Activated CD8-positive, alpha-beta T cell treated with anti-CD3 and anti-CD28 coated beads, Interleukin-2, amount 10 ng/mL, durations not matched to agents 7 days and 5 days (primary cell): ENCODE data around the gene CDKN2AIP. TPM values are rescaled to one million over a fixed set of nuclear protein-coding genes. Genes with fewer than 3 reads are reported as not detected.
"Not testable (repeated sequence)": the region's sequence is repeated elsewhere in the genome, so short reads cannot be mapped to it uniquely, and the experiment has no call there.

Experiments used
- ATAC-seq: fragments of 150-1000 bp; cut with Tn5 transposase; one replicate; pipeline ENCODE4 v1.10.0; 2021; ENCODE audit warnings: moderate library complexity
- CTCF ChIA-PET: fragments of 350-600 bp; sonication (Branson Sonifier 250); formaldehyde crosslinking; loops from one replicate; lab custom pipeline; 2021; ENCODE audit warnings: antibody characterized with exemption; lab: Charles Lee
- POLR2A ChIA-PET: fragments of 350-600 bp; sonication (Branson Sonifier 250); formaldehyde crosslinking; loops from one replicate; lab custom pipeline; 2021; ENCODE audit warnings: antibody characterized with exemption; lab: Charles Lee
- DNase-seq: peaks from one replicate; pipeline ENCODE4 v3.0.0-alpha.2; 2020
- H3K27ac Mint-ChIP-seq: one replicate; pipeline ENCODE4 v1.8.0; 2021; ENCODE audit warnings: mild to moderate bottlenecking, mixed read lengths
- H3K27me3 Mint-ChIP-seq: one replicate; pipeline ENCODE4 v1.8.0; 2021; ENCODE audit warnings: low read depth, mixed read lengths
- H3K36me3 Mint-ChIP-seq: one replicate; pipeline ENCODE4 v1.8.0; 2021; ENCODE audit warnings: low read depth, mixed read lengths
- H3K4me1 Mint-ChIP-seq: one replicate; pipeline ENCODE4 v1.8.0; 2021; ENCODE audit warnings: low read depth, mixed read lengths
- H3K4me3 Mint-ChIP-seq: one replicate; pipeline ENCODE4 v1.8.0; 2021; ENCODE audit warnings: mild to moderate bottlenecking, mixed read lengths
- H3K9me3 Mint-ChIP-seq: one replicate; pipeline ENCODE4 v1.8.0; 2022; ENCODE audit warnings: mixed read lengths; ENCODE audit not compliant: insufficient read depth
- total RNA-seq, 2 experiments: library from RNA; stranded (reverse); gene quantifications; one replicate each; pipeline ENCODE4 v1.2.3, GENCODE V29; 2021

The CDKN2AIP gene
- total RNA-seq, 2 experiments from 2014 or later: 27.6 to 30.2 TPM

GRCh38 chr4:183450108-183450507 lies 5.7 kb downstream of the CDKN2AIP start:
- H3K36me3 Mint-ChIP-seq: peaks cover 59% of the 10 kb centered on the region

DNA sequence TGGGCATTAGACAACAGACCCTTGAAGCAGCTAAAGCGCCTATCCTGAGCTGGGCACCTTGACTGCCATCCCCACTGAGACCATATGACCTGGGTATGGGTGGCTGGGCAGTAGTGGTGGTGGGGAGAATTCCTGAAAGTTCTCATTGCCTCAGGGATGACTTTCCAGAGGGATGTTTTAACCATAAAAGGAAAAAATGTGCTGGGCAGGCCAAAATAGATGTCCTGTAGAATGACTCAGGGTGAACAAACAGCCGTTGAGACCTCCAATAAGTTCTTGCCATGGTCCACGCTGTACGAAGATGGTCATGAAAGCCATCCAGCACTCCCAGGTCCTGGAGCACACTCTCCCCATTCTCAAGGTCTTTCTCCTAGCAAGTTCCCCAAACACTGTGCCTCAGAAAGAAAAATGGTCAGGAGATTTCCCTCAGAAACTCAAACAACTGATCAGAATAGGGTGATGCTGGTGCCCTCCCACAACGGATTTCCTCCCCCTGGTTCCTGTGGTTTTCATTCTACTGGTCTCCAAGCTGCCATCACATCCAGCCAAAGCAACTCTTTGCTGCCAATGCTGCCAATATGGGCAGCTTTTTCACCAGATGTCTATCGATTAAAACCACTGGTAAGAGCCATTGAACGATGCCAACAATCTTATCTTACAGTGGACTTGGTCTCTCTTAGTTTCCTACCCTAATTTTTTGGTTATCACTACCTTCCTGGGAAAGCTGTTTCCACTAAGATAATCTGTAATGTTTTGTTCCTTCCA lies 11.2 kb downstream of the CDKN2AIP start:
- H3K36me3 Mint-ChIP-seq: peaks cover 15% of the 10 kb centered on the region
- DNase-seq (peak; percentile 58), ATAC-seq (peak; percentile 57)
- no peaks in the 10 kb centered on the region for H3K9me3 Mint-ChIP-seq
- H3K4me1 Mint-ChIP-seq: peaks cover 23% of the 10 kb centered on the region
- H3K27me3 Mint-ChIP-seq: no peaks in the 10 kb centered on the region
- H3K27ac Mint-ChIP-seq: peak overlapping the region; percentile 76
- ChIA-PET POLR2A (interaction anchor here (0.9 to 1.6 kb wide), 2 partner anchors 11 to 42 kb away, joined by 3 to 5 read pairs; partner anchors contain the start of gene CDKN2AIP), CTCF (interaction anchor here (0.6 to 1.4 kb wide), 3 partner anchors 11 to 913 kb away, joined by 3 to 4 read pairs (median 4); partner anchors contain the start of gene CDKN2AIP)
- H3K4me3 Mint-ChIP-seq: peak overlapping the region; percentile 53

More at GRCh38 chr4:183450108-183450507, 5.7 kb downstream of the CDKN2AIP start:
- no peaks in the 10 kb centered on the region for H3K9me3 Mint-ChIP-seq
- H3K4me3 Mint-ChIP-seq: no peak overlapping the region
- DNase-seq: no peak
- CTCF ChIA-PET: no interaction called here
- H3K27ac Mint-ChIP-seq: no peak overlapping the region
- H3K4me1 Mint-ChIP-seq: peaks cover 46% of the 10 kb centered on the region
- no peak for ATAC-seq
- POLR2A ChIA-PET: no interaction called here
- H3K27me3 Mint-ChIP-seq: no peaks in the 10 kb centered on the region

DNA sequence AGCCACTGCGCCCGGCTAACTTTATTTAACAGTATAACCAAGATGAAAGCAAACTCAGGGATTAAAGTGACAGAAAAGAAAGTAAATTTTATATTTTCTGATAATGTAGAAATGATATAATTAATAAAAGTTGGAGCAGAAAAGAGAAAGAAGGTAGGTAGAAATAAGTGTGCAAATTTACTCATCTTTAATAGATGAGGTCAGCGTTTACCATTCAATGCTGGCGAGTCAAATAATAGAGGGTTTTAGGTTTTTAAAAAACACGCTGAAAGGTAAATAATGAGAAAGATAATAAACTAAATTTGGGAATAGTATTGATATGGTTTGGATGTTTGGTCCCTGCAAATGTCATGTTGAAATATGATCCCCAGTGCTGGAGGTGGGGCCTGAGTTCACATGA lies 13.6 kb downstream of the CDKN2AIP start:
- Mint-ChIP-seq H3K27me3 (no peaks in the 10 kb centered on the region), H3K36me3 (peaks cover 3% of the 10 kb centered on the region), H3K27ac (no peak overlapping the region), H3K9me3 (no peaks in the 10 kb centered on the region), H3K4me1 (peaks cover 19% of the 10 kb centered on the region), H3K4me3 (no peak overlapping the region)
- no peak for DNase-seq
- POLR2A ChIA-PET: no interaction called here
- CTCF ChIA-PET: no interaction called here
- no peak for ATAC-seq

- ChIA-PET CTCF (interaction anchor here (1.4 kb wide), 1 partner anchor 258 kb away, joined by 4 read pairs; no protein-coding TSS in a partner anchor), POLR2A (interaction anchor here (0.9 kb wide), 1 partner anchor 21 kb away, joined by 4 read pairs; no protein-coding TSS in a partner anchor)
- H3K27me3 Mint-ChIP-seq, H3K4me1 Mint-ChIP-seq, H3K4me3 Mint-ChIP-seq, H3K27ac Mint-ChIP-seq, DNase-seq, H3K36me3 Mint-ChIP-seq, H3K9me3 Mint-ChIP-seq, ATAC-seq: not testable (repeated sequence)
Measured at GRCh38 chr4:183463903-183464619, 19.6 kb downstream of the CDKN2AIP start.

DNA sequence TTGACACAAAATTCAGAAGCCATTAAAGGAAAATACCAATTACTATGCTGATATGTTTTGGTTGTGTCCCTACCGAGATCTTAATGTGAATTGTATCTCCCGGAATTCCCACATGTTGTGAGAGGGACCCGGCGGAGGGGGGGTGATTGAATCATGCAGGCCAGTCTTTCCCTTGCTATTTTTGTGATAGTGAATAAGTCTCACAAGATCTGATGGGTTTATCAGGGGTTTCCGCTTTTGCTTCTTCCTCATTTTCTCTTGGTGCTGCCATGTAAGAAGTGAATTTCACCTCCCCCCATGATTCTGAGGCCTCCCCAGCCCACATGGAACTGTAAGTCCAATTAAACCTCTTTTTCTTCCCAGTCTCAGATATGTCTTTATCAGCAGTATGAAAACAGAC lies 21.4 kb downstream of the CDKN2AIP start:
- CTCF ChIA-PET: not testable (repeated sequence)

GRCh38 chr4:183467246-183467645 lies 22.8 kb downstream of the CDKN2AIP start:
- no peaks in the 10 kb centered on the region for H3K4me1 Mint-ChIP-seq
- DNase-seq: no peak
- peaks cover 18% of the 10 kb centered on the region for H3K27me3 Mint-ChIP-seq
- no peak overlapping the region for H3K4me3 Mint-ChIP-seq
- ATAC-seq: no peak
- POLR2A ChIA-PET: no interaction called here
- H3K27ac Mint-ChIP-seq: no peak overlapping the region
- CTCF ChIA-PET: no interaction called here
- H3K9me3 Mint-ChIP-seq: no peaks in the 10 kb centered on the region
- no peaks in the 10 kb centered on the region for H3K36me3 Mint-ChIP-seq

More for the DNA sequence above, 21.4 kb downstream of the CDKN2AIP start:
- H3K27me3 Mint-ChIP-seq: peaks cover 15% of the 10 kb centered on the region
- DNase-seq, H3K9me3 Mint-ChIP-seq, POLR2A ChIA-PET, ATAC-seq, H3K4me3 Mint-ChIP-seq, H3K36me3 Mint-ChIP-seq, H3K4me1 Mint-ChIP-seq, H3K27ac Mint-ChIP-seq: not testable (repeated sequence)

DNA sequence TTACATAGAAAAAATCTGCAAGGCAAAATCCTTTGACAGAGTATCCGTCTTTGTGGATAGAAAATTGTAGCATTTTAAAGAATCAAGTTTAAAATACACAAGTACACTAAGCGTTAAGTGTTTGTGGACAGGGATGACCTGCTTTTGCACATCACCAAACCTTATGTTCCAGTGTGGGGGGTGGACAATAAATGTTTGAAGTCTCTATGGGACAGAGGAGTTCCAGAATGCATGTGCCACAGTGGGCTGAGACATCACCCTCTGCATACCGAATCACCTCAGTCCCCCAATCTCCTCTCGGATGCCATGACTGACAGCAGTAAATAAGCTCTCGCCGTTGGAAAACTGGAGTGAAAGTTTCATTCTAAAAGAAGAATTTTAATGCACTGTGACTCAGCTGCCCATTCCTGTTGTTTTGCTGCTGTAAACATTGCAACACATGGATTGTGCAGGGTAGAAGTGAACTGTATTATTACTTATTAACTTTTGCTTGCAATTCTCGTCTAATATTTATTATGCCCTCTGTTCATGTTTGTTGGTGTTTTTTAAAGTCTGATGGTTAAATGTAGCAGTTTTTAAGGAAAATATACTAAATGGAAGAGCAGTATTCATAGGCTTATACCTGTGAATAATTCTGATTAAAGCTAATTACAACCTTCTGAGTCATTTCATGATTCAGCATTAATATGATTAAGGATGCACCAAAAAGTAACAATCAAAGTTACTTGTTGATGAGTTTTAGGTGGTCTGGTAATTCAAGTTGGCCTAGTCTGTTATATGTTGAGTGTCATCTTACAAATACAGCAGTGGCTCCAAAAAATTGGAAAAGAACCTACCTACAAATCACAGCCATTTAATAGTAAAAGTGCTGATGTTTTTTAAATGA lies 24.0 kb downstream of the CDKN2AIP start:
- CTCF ChIA-PET: interaction anchor here (2.0 kb wide), 1 partner anchor 253 kb away, joined by 5 read pairs; no protein-coding TSS in a partner anchor
- no peak overlapping the region for H3K27ac Mint-ChIP-seq
- H3K4me1 Mint-ChIP-seq: no peaks in the 10 kb centered on the region
- no peak overlapping the region for H3K4me3 Mint-ChIP-seq
- no peak for DNase-seq
- H3K36me3 Mint-ChIP-seq: no peaks in the 10 kb centered on the region
- ATAC-seq: no peak
- no peaks in the 10 kb centered on the region for H3K9me3 Mint-ChIP-seq
- peaks cover 18% of the 10 kb centered on the region for H3K27me3 Mint-ChIP-seq
- POLR2A ChIA-PET: no interaction called here

- ChIA-PET POLR2A (no interaction called here), CTCF (interaction anchor here (2.0 kb wide), 1 partner anchor 252 kb away, joined by 5 read pairs; no protein-coding TSS in a partner anchor)
- Mint-ChIP-seq H3K36me3 (no peaks in the 10 kb centered on the region), H3K4me1 (no peaks in the 10 kb centered on the region), H3K27me3 (peaks cover 18% of the 10 kb centered on the region), H3K27ac (no peak overlapping the region), H3K4me3 (no peak overlapping the region), H3K9me3 (no peaks in the 10 kb centered on the region)
- DNase-seq (no peak), ATAC-seq (no peak)
Measured at GRCh38 chr4:183469285-183469684, 24.8 kb downstream of the CDKN2AIP start.

DNA sequence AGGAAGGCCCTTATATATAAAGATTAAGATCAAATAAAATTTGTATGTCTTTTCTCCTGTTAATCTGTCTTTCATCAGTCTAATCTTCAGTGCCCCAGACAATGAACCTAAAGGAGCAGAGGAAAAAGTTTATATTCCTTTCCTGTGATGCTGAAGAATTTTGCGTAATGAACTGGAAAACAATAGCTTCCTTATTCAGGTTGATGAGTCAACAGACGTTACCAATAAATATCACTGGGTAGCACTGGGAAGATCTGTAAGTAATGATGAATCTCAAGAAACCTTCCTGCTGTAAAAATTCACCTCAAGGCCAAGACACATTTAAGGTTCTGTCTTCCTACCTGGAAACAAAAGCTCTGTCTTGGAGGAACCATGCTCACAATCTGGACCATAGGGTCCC lies 25.5 kb downstream of the CDKN2AIP start:
- DNase-seq (no peak), ATAC-seq (no peak)
- Mint-ChIP-seq H3K27me3 (peaks cover 18% of the 10 kb centered on the region), H3K4me1 (no peaks in the 10 kb centered on the region), H3K36me3 (no peaks in the 10 kb centered on the region), H3K27ac (no peak overlapping the region), H3K4me3 (no peak overlapping the region), H3K9me3 (no peaks in the 10 kb centered on the region)
- ChIA-PET CTCF (interaction anchor here (1.6 to 2.0 kb wide), 2 partner anchors 130 to 251 kb away, joined by 5 read pairs; no protein-coding TSS in a partner anchor), POLR2A (no interaction called here)

DNA sequence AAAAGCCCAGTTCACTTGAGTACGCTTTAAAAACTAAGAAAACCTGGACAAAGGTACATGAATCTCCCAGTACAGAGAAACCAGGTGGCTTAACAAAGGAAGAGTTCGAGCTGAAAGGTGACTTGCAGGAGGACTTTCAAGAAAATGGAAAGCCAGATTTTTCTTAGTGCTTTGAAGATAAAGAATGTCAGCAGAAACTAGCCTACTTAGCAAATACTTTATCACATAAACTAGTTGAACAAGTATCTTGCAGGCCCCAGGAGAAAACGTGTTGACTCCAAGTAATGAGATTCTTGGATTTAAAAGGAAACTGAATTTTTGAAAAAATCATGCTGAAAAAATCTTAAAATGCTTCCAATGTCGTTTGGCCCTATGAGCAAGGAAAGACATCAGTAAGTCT lies 26.4 kb downstream of the CDKN2AIP start:
- Mint-ChIP-seq H3K36me3 (no peaks in the 10 kb centered on the region), H3K9me3 (no peaks in the 10 kb centered on the region), H3K4me1 (no peaks in the 10 kb centered on the region), H3K4me3 (no peak overlapping the region), H3K27me3 (peaks cover 18% of the 10 kb centered on the region), H3K27ac (no peak overlapping the region)
- ATAC-seq: no peak
- ChIA-PET CTCF (interaction anchor here (0.6 to 1.6 kb wide), 3 partner anchors 9 to 129 kb away, joined by 3 to 5 read pairs (median 4); no protein-coding TSS in a partner anchor), POLR2A (no interaction called here)
- no peak for DNase-seq
